Activated CD8-positive, alpha-beta memory T cell treated with anti-CD3 and anti-CD28 coated beads for 1 hour (primary cell): ENCODE results near the gene SAMD15.
"Not testable (repeated sequence)": the region's sequence is repeated elsewhere in the genome, so short reads cannot be mapped to it uniquely, and the experiment has no call there.

Experiments used
- DNase-seq, 2 donors: peaks; one replicate each; pipeline ENCODE4 v3.0.0-alpha.2; 2020; ENCODE audit warnings: low read depth in 1 of 2; ENCODE audit errors: extremely low read depth in 1 of 2

Gene SAMD15

DNA sequence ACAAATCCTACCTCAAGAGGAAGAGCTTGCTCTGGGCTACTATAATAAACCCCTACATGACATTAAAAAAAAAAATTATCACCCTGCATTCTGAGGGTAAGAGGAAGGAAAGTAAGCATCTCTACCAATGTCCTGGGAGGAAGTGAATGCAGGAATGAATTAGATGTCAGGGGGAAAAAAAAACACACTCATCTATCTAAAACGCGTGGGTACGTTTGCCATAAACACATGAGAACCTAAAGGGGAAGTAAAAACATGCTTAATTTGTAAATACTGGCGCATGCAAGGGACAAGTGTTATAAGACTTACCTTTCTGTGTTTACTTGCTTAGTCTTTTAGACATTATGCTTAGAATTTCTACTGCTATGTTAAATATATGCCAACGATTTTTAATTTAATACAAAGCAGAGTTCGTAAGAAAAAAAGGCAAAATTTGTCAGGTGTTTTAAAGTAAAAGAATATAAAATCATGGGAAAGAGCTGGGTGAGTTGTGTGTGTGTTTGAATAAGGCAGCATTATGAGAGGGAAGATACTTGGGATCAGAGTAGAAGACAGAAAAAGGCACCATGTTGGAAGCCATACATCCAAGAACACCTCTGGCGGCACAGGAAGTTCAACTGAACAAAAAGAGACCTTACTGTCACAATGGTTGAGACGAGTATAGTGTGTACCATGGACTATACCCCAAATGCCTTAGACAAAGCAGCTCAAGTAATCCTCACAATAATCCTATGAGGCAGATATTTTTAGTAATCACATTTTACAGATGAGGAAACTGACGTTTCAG is 1.8 kb upstream of the SAMD15 start:
- no peak for DNase-seq

DNA sequence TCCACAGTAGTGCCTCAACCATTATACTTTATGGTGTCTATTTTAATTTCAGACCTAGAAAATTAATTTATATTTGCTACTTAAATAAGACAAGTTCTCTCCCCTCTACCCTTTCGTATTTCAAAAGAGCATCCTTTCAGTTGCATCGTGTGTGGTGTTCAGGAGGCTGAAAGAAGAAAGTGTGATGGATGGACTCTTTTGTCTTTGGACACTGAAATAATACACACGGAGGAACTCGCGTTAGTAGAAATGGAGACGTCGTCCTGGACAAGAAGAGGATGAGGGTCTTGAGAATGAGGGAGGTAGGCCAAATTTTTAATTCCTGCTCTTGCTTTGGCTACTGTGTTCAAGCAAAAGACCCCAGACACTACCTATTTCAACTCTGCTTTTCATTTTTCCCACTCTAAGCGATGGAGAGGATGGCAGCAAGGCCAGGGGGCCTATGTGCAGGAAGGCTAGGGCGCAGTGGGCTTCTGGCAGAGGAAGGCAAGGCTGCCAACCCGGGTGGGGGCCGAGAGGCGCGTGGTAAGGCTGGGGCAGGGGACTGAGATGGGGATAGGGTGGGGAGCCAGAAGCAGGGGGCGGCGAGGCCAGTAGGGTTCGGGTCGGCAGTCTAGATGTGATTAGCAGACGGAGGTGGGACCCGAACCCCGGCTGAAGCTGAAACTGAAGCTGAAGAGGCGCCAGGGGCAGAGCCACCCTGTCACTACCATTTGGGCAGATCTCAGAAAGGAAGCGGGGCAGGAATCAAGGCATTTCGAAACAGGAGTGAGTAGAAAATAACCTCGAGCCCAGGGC is 1.0 kb upstream of the SAMD15 start:
- peak in 1 of 2 donors; percentile 5 for DNase-seq

DNA sequence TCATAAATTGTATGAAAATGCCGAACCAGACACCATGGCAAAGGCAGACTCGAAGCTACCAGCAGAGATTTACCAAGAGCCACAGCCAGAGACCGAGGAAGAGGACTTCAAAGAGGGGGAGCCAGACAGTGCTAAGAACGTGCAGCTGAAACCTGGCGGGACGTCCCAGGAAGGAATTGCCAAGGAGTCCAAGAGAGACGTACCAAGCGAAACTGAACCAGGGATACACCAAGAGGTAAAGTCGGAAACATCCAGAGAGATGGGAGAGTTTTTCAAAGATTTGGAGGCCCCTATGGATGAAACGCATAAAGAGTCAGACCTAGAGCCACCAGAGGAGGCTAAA is 294 bp downstream of the SAMD15 start:
- DNase-seq, result no peak

- DNase-seq, result no peak
These were observed 1.5 kb downstream of the SAMD15 start for GRCh38 chr14:77378701-77379100.

GRCh38 chr14:77390188-77390587 is 13.0 kb downstream of the SAMD15 start:
- no peak for DNase-seq

GRCh38 chr14:77400216-77400615 is 23.0 kb downstream of the SAMD15 start:
- no peak for DNase-seq

DNA sequence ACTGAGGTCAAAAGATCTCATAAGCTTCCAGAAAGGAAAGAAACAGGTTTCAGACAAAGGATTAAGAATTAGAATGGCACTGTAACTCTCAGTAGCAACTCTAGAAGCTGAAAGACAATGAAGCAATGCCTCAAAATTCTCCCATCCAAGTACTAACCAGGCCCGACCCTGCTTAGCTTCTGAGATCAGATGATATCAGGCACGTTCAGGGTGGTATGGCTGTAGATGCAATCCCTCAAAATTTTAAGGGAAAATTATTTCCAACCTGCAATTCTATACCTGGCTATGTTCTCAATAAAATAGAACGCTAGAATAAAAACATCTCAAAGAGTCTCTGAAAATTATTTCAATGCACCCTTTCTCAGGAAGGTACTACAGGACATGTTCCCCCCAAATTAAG is 26.6 kb downstream of the SAMD15 start:
- DNase-seq, result no peak

- no peak for DNase-seq
These were observed 28.9 kb downstream of the SAMD15 start for GRCh38 chr14:77406086-77406485.

DNA sequence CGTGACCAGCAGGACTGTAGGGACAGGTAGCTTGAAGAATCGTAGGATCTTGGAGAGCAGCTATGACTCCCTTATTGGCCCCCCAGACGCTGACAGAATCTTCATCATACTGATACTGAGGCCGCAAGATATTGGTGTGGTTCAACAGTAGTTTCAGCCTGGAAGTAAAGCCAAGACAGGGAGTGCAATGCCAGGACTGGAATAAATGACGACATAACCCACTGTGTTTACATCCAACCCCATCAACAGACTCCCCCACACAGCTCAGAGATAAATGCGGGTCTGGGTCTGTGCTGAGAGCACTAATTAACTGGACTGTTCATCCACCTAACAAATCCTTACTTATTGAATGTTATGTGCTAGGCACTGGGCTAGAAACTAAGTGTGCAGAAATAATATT is 29.5 kb downstream of the SAMD15 start:
- no peak for DNase-seq

DNA sequence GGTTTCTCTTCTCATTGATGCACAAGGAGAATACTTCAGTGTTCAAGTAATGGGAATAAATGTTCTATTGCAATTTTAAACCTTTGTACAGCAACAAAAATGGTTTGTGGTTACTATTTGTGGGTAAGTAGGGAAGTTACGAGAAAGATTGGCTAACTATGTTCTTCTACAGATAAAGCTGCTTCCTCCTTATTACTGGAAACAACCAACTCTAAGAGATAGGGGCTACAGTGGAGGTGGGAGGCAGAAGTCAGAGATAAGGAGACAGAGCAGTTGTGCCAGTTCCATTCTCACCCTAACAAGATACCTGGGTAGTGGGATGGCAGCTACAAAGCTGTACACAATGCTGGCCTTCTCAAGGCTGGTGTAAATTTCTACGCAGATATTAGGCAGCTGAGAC is 30.0 kb downstream of the SAMD15 start:
- DNase-seq, result no peak

DNA sequence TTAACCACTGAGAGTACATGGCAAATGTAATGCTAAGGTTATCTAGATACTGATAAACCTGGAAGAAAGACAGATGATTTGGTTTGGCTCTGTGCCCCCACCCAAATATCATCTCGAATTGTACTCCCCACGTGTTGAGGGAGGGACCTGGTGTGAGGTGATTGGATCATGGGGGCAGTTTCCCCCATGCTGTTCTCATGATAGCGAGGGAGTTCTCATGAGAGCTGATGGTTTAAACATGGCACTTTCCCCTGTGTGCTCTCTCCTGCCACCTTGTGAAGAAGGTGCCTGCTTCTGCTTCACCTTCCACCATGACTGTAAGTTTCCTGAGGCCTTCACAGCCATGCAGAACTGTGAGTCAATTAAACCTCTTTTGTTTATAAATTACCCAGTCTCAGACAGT is 32.0 kb downstream of the SAMD15 start:
- no peak for DNase-seq

- DNase-seq, result not testable (repeated sequence)
These were observed 38.3 kb downstream of the SAMD15 start for GRCh38 chr14:77415403-77416030.

- not testable (repeated sequence) for DNase-seq
These were observed 38.9 kb downstream of the SAMD15 start for GRCh38 chr14:77416098-77416497.

DNA sequence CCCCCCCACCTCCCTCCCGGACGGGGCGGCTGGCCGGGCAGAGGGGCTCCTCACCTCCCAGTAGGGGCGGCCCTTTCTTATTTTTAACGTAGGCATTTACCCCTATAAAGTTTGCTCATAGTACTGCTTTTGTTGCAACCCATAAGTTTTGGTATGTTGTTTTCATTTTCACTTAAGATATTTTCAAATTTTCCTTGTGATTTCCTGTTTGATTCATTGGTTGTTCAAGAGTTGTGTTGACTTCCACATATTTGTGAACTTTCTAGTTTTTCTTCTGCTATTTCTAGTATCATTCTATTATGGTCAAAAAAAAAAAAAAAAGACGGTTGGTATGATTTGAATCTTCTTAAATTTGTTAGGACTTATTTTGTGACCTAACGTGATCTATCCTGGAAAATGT is 39.7 kb downstream of the SAMD15 start:
- DNase-seq, result no peak

DNA sequence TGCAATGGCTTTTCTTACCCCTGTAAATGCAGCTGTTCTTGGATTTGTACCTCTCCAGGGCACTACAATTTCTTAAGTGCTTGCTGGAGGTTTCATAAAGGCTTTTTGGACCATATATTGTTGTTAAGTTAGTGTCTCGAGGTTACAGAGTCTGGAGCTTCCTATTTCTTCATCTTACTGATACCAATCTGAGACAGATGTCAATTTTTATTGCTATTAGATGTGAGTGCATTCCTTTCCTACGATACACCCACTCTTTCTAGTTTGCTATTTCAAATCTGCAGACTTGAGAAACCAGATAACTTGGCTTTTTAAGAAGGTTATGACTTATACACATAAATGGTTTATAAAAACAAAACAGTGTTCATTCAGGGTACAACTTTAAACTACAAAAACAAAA is 44.0 kb downstream of the SAMD15 start:
- DNase-seq, result no peak

DNA sequence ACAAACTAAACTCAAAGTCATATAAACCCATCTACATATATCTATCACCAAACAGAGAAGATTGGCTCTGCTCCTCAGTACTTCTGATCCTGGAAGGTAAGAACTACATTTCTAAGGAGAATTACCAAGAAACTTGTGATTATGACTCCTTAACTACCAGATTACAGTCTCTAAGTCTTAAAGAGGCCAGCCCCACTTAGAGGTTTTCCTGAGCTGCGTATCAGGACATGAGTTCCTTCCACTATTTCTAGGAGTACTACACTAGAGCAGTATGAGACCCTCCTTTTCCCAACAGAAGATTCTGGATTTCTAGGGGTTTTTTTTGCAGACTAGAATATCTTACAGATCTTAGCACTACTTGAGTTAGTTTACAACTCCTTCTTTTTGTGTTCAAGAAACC is 46.2 kb downstream of the SAMD15 start, which contains the start of gene NOXRED1:
Gene NOXRED1 (minus strand): TSS at position 101 of the 400 bp plus-strand sequence. CDS start 634 bp downstream, outside the sequence.
- DNase-seq, result no peak

DNA sequence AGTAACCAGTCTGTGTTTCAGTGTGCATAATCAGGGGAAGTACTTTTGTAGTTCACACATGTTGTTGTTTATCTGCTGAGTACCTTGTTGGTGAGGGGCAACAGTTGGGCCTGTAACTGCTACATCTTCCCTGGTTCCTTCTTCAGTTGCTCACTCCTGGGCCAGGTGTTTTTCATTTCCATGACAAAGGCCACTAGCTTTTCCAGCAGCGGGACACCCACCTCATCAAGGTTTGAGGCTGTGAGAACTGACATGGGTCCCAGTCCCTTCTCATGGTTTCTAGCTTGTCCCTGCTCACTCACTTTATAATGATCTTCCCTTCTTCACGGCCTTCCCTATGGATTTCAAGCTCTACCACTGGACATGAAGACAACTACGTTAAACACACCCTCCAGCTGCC is 47.7 kb downstream of the SAMD15 start:
- DNase-seq, result no peak

GRCh38 chr14:77426396-77426795 is 49.2 kb downstream of the SAMD15 start:
- no peak for DNase-seq

DNA sequence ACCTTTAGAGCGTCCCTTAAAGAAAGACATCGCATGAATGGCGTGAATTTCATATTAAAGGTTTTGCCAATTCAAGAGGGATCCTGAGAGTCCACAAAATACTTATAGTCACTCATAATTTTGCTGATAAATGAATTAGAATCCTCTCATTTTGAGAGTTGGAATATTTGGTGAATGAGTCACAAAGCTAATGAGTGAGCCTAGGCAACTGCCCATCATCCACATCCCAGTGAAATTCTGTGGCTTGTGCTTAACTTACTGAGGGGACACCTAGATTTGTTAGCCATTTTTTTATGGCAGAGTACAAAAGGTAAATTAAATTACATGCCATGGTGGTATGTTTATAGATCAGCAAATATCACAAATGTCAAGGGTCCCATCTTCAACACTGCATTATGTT is 58.9 kb downstream of the SAMD15 start:
- DNase-seq, result no peak

DNA sequence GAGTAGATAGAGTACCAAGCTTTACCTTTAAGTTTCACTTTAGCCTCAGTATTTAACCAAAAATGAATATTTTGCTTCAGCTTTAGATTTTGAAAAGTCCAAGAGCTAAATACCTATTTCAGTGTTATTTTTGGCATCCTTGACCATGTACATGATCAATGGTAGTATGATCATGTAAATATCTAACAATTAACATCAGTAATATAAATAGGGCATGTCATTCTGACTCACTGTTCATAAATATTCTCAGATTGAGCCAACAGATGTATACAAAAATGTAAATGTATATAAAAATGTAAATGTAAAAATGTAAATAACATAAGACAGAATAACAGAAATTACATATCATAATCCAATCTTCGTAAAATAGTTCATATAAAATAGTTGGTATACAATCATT is 61.4 kb downstream of the SAMD15 start:
- no peak for DNase-seq

GRCh38 chr14:77439861-77440260 is 62.7 kb downstream of the SAMD15 start:
- DNase-seq, result no peak
